ENCODE measurements around the gene CDCA7.

DNA sequence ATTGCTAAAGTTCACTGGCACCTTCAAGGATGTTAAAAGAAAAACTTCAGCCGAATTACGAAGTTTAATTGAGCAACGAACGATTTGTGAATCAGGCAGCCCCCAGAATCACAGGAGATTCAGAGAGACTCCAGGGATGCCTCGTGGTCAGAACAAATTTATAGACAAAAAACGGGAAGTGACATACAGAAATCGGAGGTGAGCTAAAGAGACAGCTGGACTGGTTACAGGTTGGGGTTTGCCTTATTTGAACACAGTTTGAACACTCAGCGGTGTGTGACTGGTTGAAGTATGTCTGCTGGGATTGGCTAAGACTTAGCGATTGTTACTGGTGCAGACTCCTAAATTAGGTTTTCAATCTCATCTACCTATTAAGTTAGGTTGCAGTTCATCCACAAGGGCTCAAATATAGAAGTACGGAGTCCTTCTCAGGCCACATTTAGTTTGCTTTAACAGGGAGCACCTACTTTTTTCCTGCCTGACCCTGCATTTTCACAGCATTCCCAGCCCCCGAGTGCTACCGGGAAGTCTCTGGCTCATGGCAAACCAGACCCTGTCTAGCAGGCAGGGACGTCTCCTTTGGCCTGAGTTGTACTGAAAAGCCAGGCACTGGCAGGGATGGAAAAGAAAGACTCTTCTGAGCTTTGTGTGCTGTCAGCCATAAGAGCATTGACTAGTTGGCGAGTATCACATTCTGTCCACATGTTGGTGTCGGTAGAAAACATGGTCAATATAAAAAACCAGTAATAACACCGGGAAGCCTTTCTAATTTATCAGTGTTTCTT, 41.1 kb downstream of the CDCA7 start:
- TF ChIP-seq CTCF (IDR thresholded peaks at IDR 0.05; ENCODE audit: low read length) = no peak
- TF ChIP-seq EZH2 (IDR thresholded peaks at IDR 0.05; ENCODE audit: borderline replicate concordance, low read length) = no peak

All from OCI-LY1 (cell line).